ENCODE results near the gene NDUFAF5.

NDUFAF5 gene

DNA sequence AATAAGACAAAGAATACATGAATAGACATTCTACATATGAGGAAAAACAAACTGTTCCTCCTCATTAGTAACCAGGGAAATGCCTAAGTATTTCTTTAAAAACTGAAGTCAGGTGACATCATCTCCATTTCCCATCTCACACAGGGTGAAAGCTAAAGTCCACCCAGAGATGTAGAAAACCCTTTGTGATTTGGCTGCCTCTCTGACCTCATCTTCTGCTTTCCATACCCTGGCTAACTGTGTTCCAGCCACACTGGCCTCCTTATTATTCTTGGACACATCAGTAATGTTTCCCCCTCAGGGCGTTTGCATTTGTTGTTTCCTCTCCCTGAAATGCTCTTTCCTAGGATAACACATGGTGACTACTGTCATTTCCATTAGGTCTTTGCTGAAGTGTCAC lies 40.5 kb upstream of the NDUFAF5 start:
- DNase-seq (ENCODE audit: low spot score): no peak
- in situ Hi-C loops (cut with MboI; ENCODE audit: low sequenced_read_pairs, unreplicated experiment): no loop called here
- TF ChIP-seq, protein P1, sequence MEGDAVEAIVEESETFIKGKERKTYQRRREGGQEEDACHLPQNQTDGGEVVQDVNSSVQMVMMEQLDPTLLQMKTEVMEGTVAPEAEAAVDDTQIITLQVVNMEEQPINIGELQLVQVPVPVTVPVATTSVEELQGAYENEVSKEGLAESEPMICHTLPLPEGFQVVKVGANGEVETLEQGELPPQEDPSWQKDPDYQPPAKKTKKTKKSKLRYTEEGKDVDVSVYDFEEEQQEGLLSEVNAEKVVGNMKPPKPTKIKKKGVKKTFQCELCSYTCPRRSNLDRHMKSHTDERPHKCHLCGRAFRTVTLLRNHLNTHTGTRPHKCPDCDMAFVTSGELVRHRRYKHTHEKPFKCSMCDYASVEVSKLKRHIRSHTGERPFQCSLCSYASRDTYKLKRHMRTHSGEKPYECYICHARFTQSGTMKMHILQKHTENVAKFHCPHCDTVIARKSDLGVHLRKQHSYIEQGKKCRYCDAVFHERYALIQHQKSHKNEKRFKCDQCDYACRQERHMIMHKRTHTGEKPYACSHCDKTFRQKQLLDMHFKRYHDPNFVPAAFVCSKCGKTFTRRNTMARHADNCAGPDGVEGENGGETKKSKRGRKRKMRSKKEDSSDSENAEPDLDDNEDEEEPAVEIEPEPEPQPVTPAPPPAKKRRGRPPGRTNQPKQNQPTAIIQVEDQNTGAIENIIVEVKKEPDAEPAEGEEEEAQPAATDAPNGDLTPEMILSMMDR (IDR thresholded peaks at IDR 0.05; ENCODE audit: borderline replicate concordance, control extremely low read depth, extremely low read depth, insufficient read depth, missing control alignments): no peak

DNA sequence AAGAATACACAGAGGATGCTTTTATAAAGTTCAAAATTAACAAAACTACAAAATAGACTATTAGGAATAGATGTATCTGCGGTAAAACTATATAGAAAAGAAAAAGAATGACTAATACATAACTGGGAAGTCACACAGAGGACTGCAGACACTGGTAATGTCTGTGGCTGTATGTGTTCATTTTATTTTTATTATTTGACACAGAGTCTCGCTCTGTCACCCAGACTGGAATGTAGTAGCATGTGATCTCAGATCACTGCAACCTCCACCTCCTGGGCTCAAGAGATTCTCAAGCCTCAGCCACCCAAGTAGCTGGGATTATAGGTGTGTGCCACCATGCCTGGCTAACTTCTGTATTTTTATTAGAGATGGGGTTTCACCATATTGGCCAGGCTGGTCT lies 39.0 kb upstream of the NDUFAF5 start:
- in situ Hi-C loops (cut with MboI; ENCODE audit: low sequenced_read_pairs, unreplicated experiment): no loop called here
- no peak for DNase-seq (ENCODE audit: low spot score)
- TF ChIP-seq, protein P1 (IDR thresholded peaks at IDR 0.05; ENCODE audit: borderline replicate concordance, control extremely low read depth, extremely low read depth, insufficient read depth, missing control alignments): no peak

DNA sequence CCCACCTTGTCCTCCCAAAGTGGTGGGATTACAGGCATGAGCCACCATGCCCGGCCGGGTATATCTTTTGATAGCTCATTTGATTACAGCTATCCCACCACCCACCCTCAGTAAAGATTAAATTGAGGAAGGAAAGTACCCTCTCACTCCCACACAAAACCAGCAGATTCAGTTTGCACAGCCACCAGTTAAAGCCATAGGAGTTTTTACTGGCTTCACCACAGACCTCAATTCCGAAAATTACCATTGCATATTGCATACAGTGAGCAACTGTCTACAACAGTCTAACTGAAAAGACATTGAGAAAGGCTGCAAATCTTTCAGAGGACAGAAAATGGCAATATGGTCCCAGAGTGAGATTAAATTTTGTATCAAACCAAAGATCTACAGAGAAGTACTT lies 35.0 kb upstream of the NDUFAF5 start:
- DNase-seq (ENCODE audit: low spot score): no peak
- TF ChIP-seq, protein P1 (IDR thresholded peaks at IDR 0.05; ENCODE audit: borderline replicate concordance, control extremely low read depth, extremely low read depth, insufficient read depth, missing control alignments): no peak
- in situ Hi-C loops (cut with MboI; ENCODE audit: low sequenced_read_pairs, unreplicated experiment): no loop called here

DNA sequence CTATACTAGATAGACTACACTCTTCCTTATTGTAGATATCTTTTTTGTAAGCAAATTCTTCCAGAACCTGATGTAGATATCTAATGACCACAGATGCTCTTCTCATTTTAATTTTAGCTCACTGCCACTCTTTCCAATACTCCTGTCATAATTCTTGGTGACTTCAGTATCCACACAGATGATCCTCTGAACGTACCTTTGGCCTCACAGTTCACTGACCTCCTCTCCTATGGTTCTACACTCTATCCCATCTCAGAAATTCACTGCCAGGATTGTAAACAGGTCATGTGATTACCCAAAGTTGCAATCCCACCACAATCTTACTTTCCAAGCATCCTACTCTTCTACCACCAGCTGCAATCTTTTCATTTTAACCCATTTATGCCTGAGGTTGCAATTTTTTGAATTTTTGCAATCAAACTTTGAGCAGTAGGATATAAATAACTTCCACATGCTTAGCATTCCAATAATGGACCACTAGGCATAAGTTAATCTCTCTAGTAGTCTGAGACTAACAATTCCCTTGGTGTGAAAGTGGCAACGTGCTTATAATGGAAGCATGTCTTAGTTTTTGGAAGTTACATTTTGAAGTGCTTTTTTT lies 31.3 kb upstream of the NDUFAF5 start:
- no peak for DNase-seq (ENCODE audit: low spot score)
- TF ChIP-seq, protein P1 (IDR thresholded peaks at IDR 0.05; ENCODE audit: borderline replicate concordance, control extremely low read depth, extremely low read depth, insufficient read depth, missing control alignments): no peak
- in situ Hi-C loops (cut with MboI; ENCODE audit: low sequenced_read_pairs, unreplicated experiment): no loop called here

DNA sequence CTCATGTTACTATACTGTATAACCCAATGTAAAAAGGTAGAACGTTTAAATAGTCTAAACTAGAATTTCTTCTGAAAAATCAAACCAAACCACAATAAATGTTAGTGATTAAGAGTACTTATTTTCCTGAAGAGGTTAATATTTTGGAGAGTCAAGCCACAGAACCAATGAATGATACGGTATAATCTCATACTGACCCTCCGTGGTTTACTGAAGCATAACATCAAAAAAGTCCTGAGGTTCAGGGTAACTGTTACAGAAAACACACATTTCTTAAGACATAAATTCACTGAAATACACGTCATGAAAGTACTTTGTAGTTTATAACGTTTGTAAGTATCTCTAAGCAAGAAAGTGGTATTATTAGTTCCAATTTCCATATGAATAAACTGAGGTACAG lies 29.0 kb upstream of the NDUFAF5 start:
- in situ Hi-C loops (cut with MboI; ENCODE audit: low sequenced_read_pairs, unreplicated experiment): no loop called here
- TF ChIP-seq, protein P1 (IDR thresholded peaks at IDR 0.05; ENCODE audit: borderline replicate concordance, control extremely low read depth, extremely low read depth, insufficient read depth, missing control alignments): no peak
- no peak for DNase-seq (ENCODE audit: low spot score)

DNA sequence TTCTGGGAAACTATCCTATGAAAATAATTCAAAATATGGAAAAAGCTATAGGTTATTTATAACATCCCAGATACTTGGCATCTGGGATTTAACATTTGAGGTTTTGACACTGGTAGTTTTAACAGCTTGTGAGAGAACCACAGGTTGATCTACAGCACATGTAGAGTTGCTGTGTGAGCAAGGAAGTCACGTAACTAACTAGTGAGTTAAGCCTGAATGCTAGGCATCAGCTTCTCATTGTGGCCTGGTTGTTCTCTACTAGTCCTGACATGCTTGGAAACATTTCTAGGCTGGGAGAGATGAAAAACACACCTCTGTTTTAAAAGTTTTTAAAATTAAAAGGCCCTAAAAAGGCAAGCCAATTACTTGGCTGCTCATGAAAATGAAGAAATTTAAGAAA lies 28.3 kb upstream of the NDUFAF5 start:
- in situ Hi-C loops (cut with MboI; ENCODE audit: low sequenced_read_pairs, unreplicated experiment): no loop called here
- TF ChIP-seq, protein P1 (IDR thresholded peaks at IDR 0.05; ENCODE audit: borderline replicate concordance, control extremely low read depth, extremely low read depth, insufficient read depth, missing control alignments): no peak
- DNase-seq (ENCODE audit: low spot score): no peak

Measured in GM13976 (cell line).